SH-SY5Y (cell line): Measurements from ENCODE around the gene MPI.
A peak's percentile ranks its signal among the peaks of the same experiment; 100 is the strongest.

ENCODE experiments used
- GATA2 ChIP-seq: IDR thresholded peaks from 2 replicates; pipeline ENCODE4 v1.6.1; 2011; ENCODE audit warnings: mild to moderate bottlenecking, low read depth, low read length
- GATA3 ChIP-seq: IDR thresholded peaks from 2 replicates; pipeline ENCODE4 v1.6.1; 2011; ENCODE audit warnings: low read depth, mild to moderate bottlenecking, low read length, moderate library complexity

The MPI gene

DNA sequence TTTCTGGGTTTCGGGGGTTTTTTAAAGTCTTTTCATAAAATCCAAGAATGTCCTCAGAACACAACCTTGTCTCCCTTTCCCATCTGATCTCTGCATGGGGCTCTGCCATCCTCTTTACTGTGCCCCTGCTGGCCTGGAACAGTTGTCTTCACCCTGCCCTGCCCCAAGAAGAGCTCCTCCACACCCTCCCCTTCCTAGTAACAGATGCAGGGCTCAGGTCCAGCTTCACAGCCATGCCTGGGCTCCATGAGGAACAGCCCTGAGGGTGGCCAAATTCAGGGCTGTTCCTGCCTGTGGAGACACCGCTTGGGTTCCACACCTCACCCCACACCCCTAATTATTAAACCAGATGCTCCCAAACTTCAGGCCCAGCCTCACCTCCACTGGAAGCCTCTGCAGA, 34.0 kb upstream of the MPI start:
- no peak for TF ChIP-seq GATA2

- TF ChIP-seq GATA2, result no peak
- no peak for TF ChIP-seq GATA3
Measured at GRCh38 chr15:74856537-74856936, 33.3 kb upstream of the MPI start.

GRCh38 chr15:74857082-74857655, 32.7 kb upstream of the MPI start:
- no peak for TF ChIP-seq GATA3
- TF ChIP-seq GATA2, result peak; percentile 38; the same call in 1 of the 2 replicates

GRCh38 chr15:74857671-74858368, 32.0 kb upstream of the MPI start:
- no peak for TF ChIP-seq GATA2
- no peak for TF ChIP-seq GATA3

DNA sequence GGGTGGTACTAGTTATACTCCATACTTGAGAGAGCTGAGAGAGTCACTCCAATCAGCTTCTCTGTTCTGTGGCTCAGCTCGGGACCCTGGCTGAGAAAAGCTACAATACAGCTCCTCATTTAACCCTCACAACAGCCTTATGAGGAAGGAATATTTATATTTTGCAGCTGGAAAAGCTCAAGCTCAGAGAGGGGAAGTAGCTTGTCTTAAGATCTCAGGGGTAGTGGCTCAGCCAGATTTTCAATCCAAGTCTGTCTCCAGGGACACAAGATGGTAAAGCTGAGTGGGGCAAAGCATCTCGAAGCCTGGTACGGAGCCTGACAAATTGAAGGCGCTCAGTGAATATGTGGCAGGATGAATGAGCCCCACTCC, 31.5 kb upstream of the MPI start:
- no peak for TF ChIP-seq GATA2
- no peak for TF ChIP-seq GATA3

- TF ChIP-seq GATA3 (no peak), GATA2 (no peak)
Measured at GRCh38 chr15:74863239-74864056, 26.4 kb upstream of the MPI start.

DNA sequence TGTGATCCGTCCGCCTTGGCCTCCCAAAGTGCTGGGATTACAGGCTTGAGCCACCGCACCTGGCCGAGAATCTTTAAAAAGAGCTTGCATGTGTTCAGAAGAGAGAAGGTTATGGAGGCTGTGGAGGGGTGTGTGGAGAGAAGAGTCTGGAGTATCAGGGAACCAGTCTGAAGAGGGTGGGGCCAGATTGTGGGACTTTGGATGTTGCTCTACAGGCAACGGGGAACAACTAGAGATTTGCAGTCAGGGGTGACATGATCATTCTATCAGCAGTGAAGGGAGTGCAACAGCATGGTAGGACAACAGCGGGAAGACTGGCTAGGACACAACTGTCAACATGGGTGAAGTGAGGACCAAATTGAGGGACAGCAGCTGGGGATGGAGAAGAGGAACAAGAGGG, 25.5 kb upstream of the MPI start:
- TF ChIP-seq GATA3, result no peak
- no peak for TF ChIP-seq GATA2

- TF ChIP-seq GATA3 (no peak), GATA2 (no peak)
Measured at GRCh38 chr15:74865316-74865715, 24.5 kb upstream of the MPI start.

DNA sequence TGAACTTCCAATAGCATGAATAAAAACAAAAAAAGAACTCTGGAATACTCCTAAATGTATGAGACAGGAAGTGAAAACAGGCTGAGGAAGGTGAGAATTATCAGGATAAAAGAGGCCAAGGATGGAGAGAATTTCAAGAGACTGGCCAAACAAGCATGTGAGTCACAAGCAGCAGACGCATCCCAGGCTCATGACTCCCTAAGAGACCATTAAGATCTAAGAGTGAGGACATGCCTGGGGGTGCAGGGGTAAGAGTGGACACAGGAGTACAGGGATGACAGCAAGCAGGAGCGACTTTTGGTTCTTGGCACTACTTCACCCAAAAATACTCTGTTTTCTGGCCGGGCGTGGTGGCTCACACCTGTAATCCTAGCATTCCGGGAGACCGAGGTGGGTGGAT, 23.8 kb upstream of the MPI start:
- TF ChIP-seq GATA3 (no peak), GATA2 (no peak)

GRCh38 chr15:74867466-74868038, 22.3 kb upstream of the MPI start:
- TF ChIP-seq GATA3 (no peak), GATA2 (no peak)

DNA sequence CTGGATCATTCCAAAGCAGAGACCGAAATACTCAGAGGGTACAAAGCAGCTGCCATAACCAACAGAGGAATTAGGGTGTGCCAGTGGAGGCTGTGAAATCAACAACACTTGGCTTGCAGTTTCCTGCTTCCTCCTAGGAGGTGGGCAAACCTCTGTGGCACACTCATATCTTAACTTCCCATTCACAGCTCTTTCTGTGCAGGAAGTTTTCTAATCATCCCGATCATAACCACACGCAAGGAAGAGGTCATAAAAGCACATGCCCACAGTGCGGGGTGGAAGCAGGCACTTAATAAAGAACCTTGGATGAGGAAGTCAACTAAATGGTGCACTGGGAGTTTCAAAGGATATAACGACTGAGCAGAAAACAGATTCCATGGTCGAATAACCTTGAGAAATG, 21.8 kb upstream of the MPI start:
- TF ChIP-seq GATA2 (no peak), GATA3 (no peak)

DNA sequence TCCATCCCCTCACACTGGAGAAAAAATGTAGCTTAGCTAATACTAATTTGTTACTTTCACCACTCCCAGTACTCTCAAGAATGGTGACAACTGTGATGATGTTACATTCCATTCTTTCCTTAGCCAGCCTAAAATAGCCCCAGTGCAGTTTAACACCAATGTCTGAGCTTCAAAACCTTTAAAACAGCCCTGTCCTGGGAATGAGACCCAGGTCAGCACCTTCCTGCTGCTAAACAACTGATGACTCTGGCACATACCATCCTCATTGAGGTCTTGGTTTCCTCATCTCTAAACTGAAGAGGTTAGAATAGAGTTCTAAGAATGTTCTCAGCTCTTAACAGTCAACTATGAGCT, 20.5 kb upstream of the MPI start:
- TF ChIP-seq GATA3 (no peak), GATA2 (no peak)

GRCh38 chr15:74869726-74870407, 20.0 kb upstream of the MPI start:
- TF ChIP-seq GATA2 (no peak), GATA3 (no peak)
